GM23338 (cell line): ENCODE measurements around the gene STEAP1B. TPM values are rescaled to one million over a fixed set of nuclear protein-coding genes. Genes with fewer than 3 reads are reported as not detected.

Experiments used
- ATAC-seq: fragments of 200-7000 bp; cut with Tn5 transposase; 3 replicates; pipeline ENCODE4 v1.9.1; 2020
- DNase-seq: peaks from one replicate; pipeline ENCODE4 v3.0.0-alpha.2; 2015; ENCODE audit warnings: low spot score
- H2AFZ ChIP-seq: fragments of 200-600 bp; sonication (generic); 2 replicates; pipeline ENCODE4 v1.8.0; 2016; ENCODE audit warnings: antibody characterized with exemption, mild to moderate bottlenecking, moderate library complexity
- H3F3A ChIP-seq: fragments of 200-600 bp; sonication (generic); replicated peaks from 2 replicates; pipeline ENCODE4 v1.8.0; 2017; ENCODE audit warnings: antibody characterized with exemption, mixed run types, low read depth
- H3K27ac ChIP-seq: fragments of 200-600 bp; sonication (generic); 2 replicates; pipeline ENCODE4 v1.6.1; 2016; ENCODE audit warnings: low read depth
- H3K27me3 ChIP-seq: fragments of 200-600 bp; sonication (generic); 2 replicates; pipeline ENCODE4 v1.8.0; 2016; ENCODE audit warnings: mild to moderate bottlenecking, mixed run types, moderate library complexity; ENCODE audit not compliant: insufficient read depth
- H3K36me3 ChIP-seq: fragments of 200-600 bp; sonication (generic); 2 replicates; pipeline ENCODE4 v1.8.0; 2016; ENCODE audit warnings: mild to moderate bottlenecking; ENCODE audit not compliant: insufficient read depth
- H3K4me1 ChIP-seq: fragments of 200-600 bp; sonication (generic); 2 replicates; pipeline ENCODE4 v1.8.0; 2016; ENCODE audit warnings: mild to moderate bottlenecking, moderate library complexity; ENCODE audit not compliant: insufficient read depth
- H3K4me2 ChIP-seq: fragments of 200-600 bp; sonication (generic); 2 replicates; pipeline ENCODE4 v1.7.1; 2017; ENCODE audit warnings: mixed run types
- H3K4me3 ChIP-seq: fragments of 200-600 bp; sonication (generic); 2 replicates; pipeline ENCODE4 v1.6.1; 2016; ENCODE audit warnings: mixed run types
- H3K79me2 ChIP-seq: fragments of 200-600 bp; sonication (generic); replicated peaks from 2 replicates; pipeline ENCODE4 v1.8.0; 2017; ENCODE audit warnings: mild to moderate bottlenecking; ENCODE audit not compliant: insufficient read depth
- H3K9me2 ChIP-seq: fragments of 200-600 bp; sonication (generic); 2 replicates; pipeline ENCODE4 v1.8.0; 2017; ENCODE audit not compliant: insufficient read depth
- H4K20me1 ChIP-seq: fragments of 200-600 bp; sonication (generic); replicated peaks from 2 replicates; pipeline ENCODE4 v1.8.0; 2017; ENCODE audit warnings: mild to moderate bottlenecking; ENCODE audit not compliant: insufficient read depth
- H3K27ac Mint-ChIP-seq: 2 replicates; pipeline ENCODE4 v1.8.0; 2020; ENCODE audit warnings: inconsistent platforms, mild to moderate bottlenecking, moderate library complexity, mixed read lengths
- H3K27me3 Mint-ChIP-seq: 3 replicates; pipeline ENCODE4 v1.8.0; 2022; ENCODE audit warnings: low read depth, mild to moderate bottlenecking, moderate library complexity, mixed read lengths, inconsistent platforms; ENCODE audit not compliant: insufficient read depth, poor library complexity
- H3K36me3 Mint-ChIP-seq: 3 replicates; pipeline ENCODE4 v1.8.0; 2021; ENCODE audit warnings: low read depth, mild to moderate bottlenecking, inconsistent platforms, moderate library complexity, mixed read lengths
- H3K4me1 Mint-ChIP-seq: 3 replicates; pipeline ENCODE4 v1.8.0; 2020; ENCODE audit warnings: mild to moderate bottlenecking, inconsistent platforms, mixed read lengths
- H3K4me3 Mint-ChIP-seq: 3 replicates; pipeline ENCODE4 v1.8.0; 2021; ENCODE audit warnings: moderate library complexity, mild to moderate bottlenecking, inconsistent platforms, mixed read lengths
- H3K9me3 Mint-ChIP-seq: 3 replicates; pipeline ENCODE4 v1.8.0; 2020; ENCODE audit warnings: moderate library complexity, mild to moderate bottlenecking, inconsistent platforms, mixed read lengths
- CREB1 ChIP-seq: fragments of 250-450 bp; sonication (Bioruptor Pico); IDR thresholded peaks from 2 replicates; pipeline ENCODE4 v1.5.0; 2020; ENCODE audit warnings: low read depth, mild to moderate bottlenecking, moderate library complexity
- CTCF ChIP-seq, 2 experiments: fragments of 200-600 bp in 1 of 2; sonication (generic) in 1 of 2; conservative IDR thresholded peaks; 2 replicates each; pipeline versions ENCODE4 v1.5.1 to v1.6.1; 2016 to 2017; ENCODE audit warnings: antibody characterized with exemption in 2 of 2, low read depth in 2 of 2, mild to moderate bottlenecking in 2 of 2, moderate library complexity in 1 of 2
- EZH2phosphoT487 ChIP-seq: fragments of 200-600 bp; sonication (generic); IDR thresholded peaks from one replicate; pipeline ENCODE4 v1.8.1; 2018; ENCODE audit warnings: antibody characterized with exemption; ENCODE audit not compliant: unreplicated experiment
- JUNB ChIP-seq: IDR thresholded peaks from one replicate; pipeline ENCODE4 v1.6.1; 2016; ENCODE audit warnings: antibody characterized with exemption; ENCODE audit not compliant: unreplicated experiment
- NANOG ChIP-seq: IDR thresholded peaks from 2 replicates; pipeline ENCODE4 v1.6.1; 2016; ENCODE audit warnings: antibody characterized with exemption, borderline replicate concordance
- POLR2AphosphoS5 ChIP-seq: IDR thresholded peaks from 2 replicates; pipeline ENCODE4 v1.6.1; 2016; ENCODE audit warnings: antibody characterized with exemption, low read depth
- ZNF331 ChIP-seq: fragments of 250-450 bp; sonication (Bioruptor Pico); IDR thresholded peaks from 2 replicates; pipeline ENCODE4 v1.5.0; 2020; ENCODE audit warnings: low read depth, mild to moderate bottlenecking, moderate library complexity
- polyA plus RNA-seq: library from polyadenylated mRNA; unstranded; fragments of >200 nt; fragmentation: Nextera tagmentation; extraction: Ambion mirVana; gene quantifications from 2 replicates; pipeline ENCODE4 v1.2.1, GENCODE V29; 2016
- total RNA-seq: library from RNA; depleted of rRNA; stranded (reverse); fragments of >200 nt; shearing (Covaris generic); gene quantifications from 2 replicates; pipeline ENCODE4 v1.2.3, GENCODE V29; 2014
- TF ChIP-seq, protein P1 (sequence below): IDR thresholded peaks from 2 replicates; pipeline ENCODE4 v1.6.1; 2016; ENCODE audit warnings: antibody characterized with exemption
- TF ChIP-seq, protein P2 (sequence below): IDR thresholded peaks from one replicate; pipeline ENCODE4 v1.6.1; 2018; ENCODE audit warnings: antibody characterized with exemption; ENCODE audit not compliant: unreplicated experiment

The STEAP1B gene
- total and polyA plus RNA-seq, 2 experiments from 2014 or later, result 4.9 to 16.5 TPM

GRCh38 chr7:22457471-22457870 lies 42.5 kb downstream of the STEAP1B start:
- Histone ChIP-seq H3K4me1 (no peaks in the 10 kb centered on the region), H3K9me2 (no peaks in the 10 kb centered on the region), H3K4me3 (no peak overlapping the region), H3K36me3 (no peaks in the 10 kb centered on the region), H3K27ac (no peak overlapping the region), H3K27me3 (no peaks in the 10 kb centered on the region), H3F3A (no peaks in the 10 kb centered on the region), H3K4me2 (no peak overlapping the region), H4K20me1 (no peaks in the 10 kb centered on the region), H2AFZ (no peak overlapping the region), H3K79me2 (no peaks in the 10 kb centered on the region)
- Mint-ChIP-seq H3K9me3 (no peaks in the 10 kb centered on the region), H3K27me3 (no peaks in the 10 kb centered on the region), H3K4me1 (peaks cover 8% of the 10 kb centered on the region; the same call in 2 of the 3 replicates), H3K27ac (no peak overlapping the region), H3K4me3 (no peak overlapping the region), H3K36me3 (no peaks in the 10 kb centered on the region)
- ATAC-seq (no peak), DNase-seq (no peak)
- TF ChIP-seq JUNB (no peak), ZNF331 (CRISPR knock-in tag) (no peak)
- TF ChIP-seq, protein P1, sequence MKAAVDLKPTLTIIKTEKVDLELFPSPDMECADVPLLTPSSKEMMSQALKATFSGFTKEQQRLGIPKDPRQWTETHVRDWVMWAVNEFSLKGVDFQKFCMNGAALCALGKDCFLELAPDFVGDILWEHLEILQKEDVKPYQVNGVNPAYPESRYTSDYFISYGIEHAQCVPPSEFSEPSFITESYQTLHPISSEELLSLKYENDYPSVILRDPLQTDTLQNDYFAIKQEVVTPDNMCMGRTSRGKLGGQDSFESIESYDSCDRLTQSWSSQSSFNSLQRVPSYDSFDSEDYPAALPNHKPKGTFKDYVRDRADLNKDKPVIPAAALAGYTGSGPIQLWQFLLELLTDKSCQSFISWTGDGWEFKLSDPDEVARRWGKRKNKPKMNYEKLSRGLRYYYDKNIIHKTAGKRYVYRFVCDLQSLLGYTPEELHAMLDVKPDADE, result no peak

GRCh38 chr7:22454446-22454845 lies 45.5 kb downstream of the STEAP1B start:
- Histone ChIP-seq H3K4me3 (no peak overlapping the region), H3K36me3 (no peaks in the 10 kb centered on the region), H3K27me3 (no peaks in the 10 kb centered on the region), H3K27ac (no peak overlapping the region), H3K79me2 (no peaks in the 10 kb centered on the region), H3K9me2 (no peaks in the 10 kb centered on the region), H4K20me1 (no peaks in the 10 kb centered on the region), H3F3A (no peaks in the 10 kb centered on the region), H3K4me2 (no peak overlapping the region), H3K4me1 (no peaks in the 10 kb centered on the region), H2AFZ (no peak overlapping the region)
- Mint-ChIP-seq H3K27ac (no peak overlapping the region), H3K9me3 (no peaks in the 10 kb centered on the region), H3K4me3 (no peak overlapping the region), H3K27me3 (no peaks in the 10 kb centered on the region), H3K4me1 (peaks cover 15% of the 10 kb centered on the region), H3K36me3 (no peaks in the 10 kb centered on the region)
- DNase-seq, result no peak
- ATAC-seq, result no peak
- TF ChIP-seq, protein P2, sequence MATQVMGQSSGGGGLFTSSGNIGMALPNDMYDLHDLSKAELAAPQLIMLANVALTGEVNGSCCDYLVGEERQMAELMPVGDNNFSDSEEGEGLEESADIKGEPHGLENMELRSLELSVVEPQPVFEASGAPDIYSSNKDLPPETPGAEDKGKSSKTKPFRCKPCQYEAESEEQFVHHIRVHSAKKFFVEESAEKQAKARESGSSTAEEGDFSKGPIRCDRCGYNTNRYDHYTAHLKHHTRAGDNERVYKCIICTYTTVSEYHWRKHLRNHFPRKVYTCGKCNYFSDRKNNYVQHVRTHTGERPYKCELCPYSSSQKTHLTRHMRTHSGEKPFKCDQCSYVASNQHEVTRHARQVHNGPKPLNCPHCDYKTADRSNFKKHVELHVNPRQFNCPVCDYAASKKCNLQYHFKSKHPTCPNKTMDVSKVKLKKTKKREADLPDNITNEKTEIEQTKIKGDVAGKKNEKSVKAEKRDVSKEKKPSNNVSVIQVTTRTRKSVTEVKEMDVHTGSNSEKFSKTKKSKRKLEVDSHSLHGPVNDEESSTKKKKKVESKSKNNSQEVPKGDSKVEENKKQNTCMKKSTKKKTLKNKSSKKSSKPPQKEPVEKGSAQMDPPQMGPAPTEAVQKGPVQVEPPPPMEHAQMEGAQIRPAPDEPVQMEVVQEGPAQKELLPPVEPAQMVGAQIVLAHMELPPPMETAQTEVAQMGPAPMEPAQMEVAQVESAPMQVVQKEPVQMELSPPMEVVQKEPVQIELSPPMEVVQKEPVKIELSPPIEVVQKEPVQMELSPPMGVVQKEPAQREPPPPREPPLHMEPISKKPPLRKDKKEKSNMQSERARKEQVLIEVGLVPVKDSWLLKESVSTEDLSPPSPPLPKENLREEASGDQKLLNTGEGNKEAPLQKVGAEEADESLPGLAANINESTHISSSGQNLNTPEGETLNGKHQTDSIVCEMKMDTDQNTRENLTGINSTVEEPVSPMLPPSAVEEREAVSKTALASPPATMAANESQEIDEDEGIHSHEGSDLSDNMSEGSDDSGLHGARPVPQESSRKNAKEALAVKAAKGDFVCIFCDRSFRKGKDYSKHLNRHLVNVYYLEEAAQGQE, result no peak
- no peak for TF ChIP-seq CREB1
- TF ChIP-seq EZH2phosphoT487, result no peak
- TF ChIP-seq NANOG, result no peak
- TF ChIP-seq POLR2AphosphoS5, result no peak
- no peak for TF ChIP-seq CTCF (conservative IDR thresholded peaks at IDR 0.05; ENCODE audit: low read depth in 2 of 2)
- TF ChIP-seq JUNB, result no peak
- TF ChIP-seq, protein P1, result no peak
